OCI-LY3 (cell line): ENCODE data around the gene DTX4.

Experiments used
- H2AFZ ChIP-seq: fragments of 200-600, 300-600 bp; shearing (Covaris generic); 2 replicates; pipeline ENCODE4 v1.6.0; 2014; ENCODE audit warnings: antibody characterized with exemption, low read depth, low read length
- H3K27ac ChIP-seq: fragments of 200-600, 300-600 bp; sonication (generic); 2 replicates; pipeline ENCODE4 v1.5.1; 2014; ENCODE audit warnings: mild to moderate bottlenecking, low read length, moderate library complexity, mixed read lengths
- H3K27me3 ChIP-seq: fragments of 200-600, 300-600 bp; sonication (generic); 2 replicates; pipeline ENCODE4 v1.6.1; 2014; ENCODE audit warnings: low read depth, low read length, mixed read lengths
- H3K36me3 ChIP-seq: fragments of 200-600, 300-600 bp; sonication (generic); replicated peaks from 2 replicates; pipeline ENCODE3; 2014; ENCODE audit warnings: low read depth, low read length, mixed read lengths
- H3K4me1 ChIP-seq: fragments of 300-600, 200-600 bp; sonication (generic); 2 replicates; pipeline ENCODE4 v1.6.1; 2014; ENCODE audit warnings: low read length, mixed read lengths
- H3K4me2 ChIP-seq: fragments of 200-600, 300-600 bp; sonication (generic); 2 replicates; pipeline ENCODE4 v1.6.1; 2014; ENCODE audit warnings: low read length, mixed read lengths
- H3K4me3 ChIP-seq: fragments of 300-600, 200-600 bp; sonication (generic); 2 replicates; pipeline ENCODE4 v1.5.1; 2014; ENCODE audit warnings: antibody characterized with exemption, mild to moderate bottlenecking, low read length, moderate library complexity
- H3K79me2 ChIP-seq: fragments of 300-600, 200-600 bp; shearing (Covaris generic); 2 replicates; pipeline ENCODE4 v1.6.1; 2014; ENCODE audit warnings: mild to moderate bottlenecking, low read length, mixed read lengths
- H3K9ac ChIP-seq: fragments of 300-600, 200-600 bp; shearing (Covaris generic); 2 replicates; pipeline ENCODE4 v1.6.0; 2014; ENCODE audit warnings: mild to moderate bottlenecking, low read length, moderate library complexity
- H3K9me3 ChIP-seq: fragments of 200-600, 300-600 bp; shearing (Covaris generic); 2 replicates; pipeline ENCODE4 v1.6.1; 2014; ENCODE audit warnings: low read length, mixed read lengths; ENCODE audit not compliant: insufficient read depth
- H4K20me1 ChIP-seq: fragments of 200-600, 300-600 bp; sonication (generic); 2 replicates; pipeline ENCODE4 v1.6.1; 2016; ENCODE audit warnings: low read length, mixed read lengths; ENCODE audit not compliant: insufficient read depth
- CTCF ChIP-seq: fragments of 200-600, 300-600 bp; sonication (generic); IDR thresholded peaks from 2 replicates; pipeline ENCODE4 v1.5.1; 2014; ENCODE audit warnings: antibody characterized with exemption, low read length, low read depth
- EZH2phosphoT487 ChIP-seq: fragments of 200-600 bp; shearing (Covaris generic); IDR thresholded peaks from 2 replicates; pipeline ENCODE4 v1.6.1; 2018; ENCODE audit warnings: antibody characterized with exemption, mixed run types, low read depth

DTX4 gene

GRCh38 chr11:59222464-59223060 lies 50.6 kb downstream of the DTX4 start:
- H3K36me3 ChIP-seq, result peaks cover 3% of the 10 kb centered on the region
- H3K4me1 ChIP-seq, result peaks cover 75% of the 10 kb centered on the region
- H3K79me2 ChIP-seq, result peaks cover 5% of the 10 kb centered on the region
- H3K27ac ChIP-seq, result peak overlapping the region; percentile 38
- H3K4me2 ChIP-seq, result peak overlapping the region; percentile 11
- TF ChIP-seq CTCF (no peak), EZH2phosphoT487 (no peak)
- H3K4me3 ChIP-seq, result no peak overlapping the region
- no peak overlapping the region for H2AFZ ChIP-seq
- no peaks in the 10 kb centered on the region for H3K27me3 ChIP-seq
- no peaks in the 10 kb centered on the region for H4K20me1 ChIP-seq
- H3K9me3 ChIP-seq, result no peaks in the 10 kb centered on the region
- no peak overlapping the region for H3K9ac ChIP-seq

- Histone ChIP-seq H3K36me3 (peaks cover 3% of the 10 kb centered on the region), H3K79me2 (peaks cover 2% of the 10 kb centered on the region), H3K4me3 (no peak overlapping the region), H3K9me3 (no peaks in the 10 kb centered on the region), H4K20me1 (no peaks in the 10 kb centered on the region), H3K27ac (peak overlapping the region; percentile 38; the same call in 1 of the 2 replicates), H3K9ac (no peak overlapping the region), H2AFZ (no peak overlapping the region), H3K4me2 (no peak overlapping the region), H3K4me1 (peaks cover 69% of the 10 kb centered on the region), H3K27me3 (no peaks in the 10 kb centered on the region)
- TF ChIP-seq CTCF (no peak), EZH2phosphoT487 (no peak)
Observed at GRCh38 chr11:59223177-59223576, 51.2 kb downstream of the DTX4 start.

- no peak overlapping the region for H2AFZ ChIP-seq
- peaks cover 65% of the 10 kb centered on the region for H3K4me1 ChIP-seq
- H3K9ac ChIP-seq, result no peak overlapping the region
- peaks cover 3% of the 10 kb centered on the region for H3K36me3 ChIP-seq
- no peaks in the 10 kb centered on the region for H4K20me1 ChIP-seq
- H3K9me3 ChIP-seq, result no peaks in the 10 kb centered on the region
- H3K27me3 ChIP-seq, result no peaks in the 10 kb centered on the region
- no peak for TF ChIP-seq CTCF
- no peak for TF ChIP-seq EZH2phosphoT487
- no peak overlapping the region for H3K4me2 ChIP-seq
- no peak overlapping the region for H3K4me3 ChIP-seq
- H3K79me2 ChIP-seq, result no peaks in the 10 kb centered on the region
- H3K27ac ChIP-seq, result no peak overlapping the region
Observed at GRCh38 chr11:59223611-59224010, 51.7 kb downstream of the DTX4 start.

- Histone ChIP-seq H3K9me3 (no peaks in the 10 kb centered on the region), H3K4me1 (peaks cover 57% of the 10 kb centered on the region), H3K27me3 (no peaks in the 10 kb centered on the region), H3K4me2 (peak overlapping the region; percentile 21), H3K4me3 (no peak overlapping the region), H3K79me2 (no peaks in the 10 kb centered on the region), H3K36me3 (peaks cover 3% of the 10 kb centered on the region), H3K9ac (no peak overlapping the region), H3K27ac (no peak overlapping the region), H4K20me1 (no peaks in the 10 kb centered on the region), H2AFZ (peak overlapping the region; percentile 29)
- no peak for TF ChIP-seq CTCF
- TF ChIP-seq EZH2phosphoT487, result no peak
Observed at GRCh38 chr11:59224351-59224928, 52.5 kb downstream of the DTX4 start.
